C1 segment of cervical spinal cord (tissue), 14 donors: Measurements from ENCODE around the gene IFNA13.

ENCODE experiments used
- DNase-seq, 14 donors: peaks; one replicate each; lab custom pipeline; 2025; lab: John Stamatoyannopoulos, UW

Gene IFNA13

DNA sequence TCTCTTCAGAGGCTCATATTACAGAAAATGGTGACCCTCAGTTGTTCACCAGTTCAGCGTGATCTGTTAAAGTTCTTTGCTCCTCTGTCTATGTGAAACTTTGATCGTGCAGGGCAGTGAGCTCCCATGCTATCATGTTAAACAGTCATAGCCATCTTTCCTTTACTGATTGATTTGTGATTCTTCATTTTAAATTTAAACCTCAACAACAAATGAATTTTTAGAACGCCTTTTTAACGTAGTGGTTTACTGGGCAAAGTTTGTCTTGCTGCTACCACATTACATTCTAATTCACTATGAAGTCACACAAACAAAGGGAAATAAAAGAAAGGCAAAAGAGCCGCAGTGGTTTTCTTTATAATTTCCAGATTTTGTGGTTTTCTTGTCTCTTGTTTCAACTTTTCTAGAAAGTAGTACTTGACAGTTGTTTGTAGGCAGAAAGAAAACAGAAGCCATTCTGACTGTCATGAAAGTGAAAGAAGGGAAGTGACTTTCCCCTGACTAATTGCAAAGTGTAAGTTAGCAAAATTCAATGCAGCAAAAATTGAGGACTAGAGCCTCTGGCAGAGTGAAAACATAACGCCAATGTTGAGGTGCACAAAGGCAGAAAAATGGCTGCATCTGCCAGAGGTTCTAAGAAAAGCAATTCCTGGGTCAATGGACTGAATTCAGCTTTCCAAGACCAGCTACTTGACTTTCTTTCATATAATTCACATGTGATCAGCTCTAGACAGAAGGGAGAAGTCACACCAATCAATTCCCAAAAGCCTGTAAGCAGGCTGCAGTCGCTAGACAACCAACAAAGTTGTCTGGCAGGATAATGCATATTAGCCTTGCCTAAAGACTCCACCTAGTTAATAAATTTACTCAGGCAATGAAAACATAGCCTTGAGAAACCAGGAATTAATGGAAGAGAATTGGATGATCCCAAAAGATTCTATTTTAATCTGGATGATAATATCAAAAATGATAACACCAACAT, 10.1 kb downstream of the IFNA13 start:
- no peak for DNase-seq

DNA sequence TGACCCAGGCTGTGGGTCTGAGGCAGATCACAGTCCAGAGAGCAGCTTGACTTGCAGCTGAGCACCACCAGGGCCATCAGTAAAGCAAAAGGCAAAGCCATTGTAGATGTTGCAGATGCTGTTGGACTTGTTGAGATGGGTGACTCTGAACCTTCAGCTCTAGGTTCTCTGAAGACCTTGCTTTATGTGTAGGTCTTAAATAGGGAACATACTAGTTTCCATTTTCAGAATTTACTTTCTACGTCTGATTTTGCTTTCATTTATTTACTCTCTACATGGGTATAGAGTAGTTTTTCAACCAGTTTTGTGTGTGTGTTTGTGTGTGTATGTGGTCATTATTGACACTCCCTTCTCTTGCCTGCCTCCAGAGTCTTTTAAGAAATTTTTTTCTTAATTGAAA, 17.1 kb downstream of the IFNA13 start, which contains the start of gene IFNA6:
Gene IFNA6, minus strand, starts transcription at position 101 of the 400 bp plus-strand sequence. Its CDS starts 0 bp downstream, at position 101.
- DNase-seq, result no peak

DNA sequence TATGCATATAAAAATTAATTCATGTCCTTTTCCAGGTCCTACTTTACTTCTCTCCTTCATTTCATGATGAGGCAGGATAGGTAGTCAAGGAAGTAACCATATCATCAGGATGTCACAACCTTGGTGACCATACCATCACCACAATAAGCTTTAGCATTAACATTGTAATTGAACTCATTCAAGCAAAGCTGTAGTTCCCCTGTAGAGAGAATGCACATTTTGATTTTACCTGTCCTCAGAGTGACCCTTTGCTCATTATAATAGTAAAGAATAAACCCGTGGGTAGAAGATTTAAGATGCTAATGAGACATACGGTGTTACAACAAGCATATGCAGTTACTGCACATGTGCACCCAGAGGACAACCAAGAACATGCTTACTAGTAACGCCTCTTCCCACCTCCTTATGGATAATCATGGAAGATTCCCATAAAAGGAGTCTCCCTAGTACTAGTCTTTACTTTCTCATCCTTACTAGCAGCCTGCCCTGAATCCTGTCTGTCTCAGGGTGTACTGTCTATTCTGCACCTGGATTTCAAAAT, 19.4 kb downstream of the IFNA13 start:
- no peak for DNase-seq

DNA sequence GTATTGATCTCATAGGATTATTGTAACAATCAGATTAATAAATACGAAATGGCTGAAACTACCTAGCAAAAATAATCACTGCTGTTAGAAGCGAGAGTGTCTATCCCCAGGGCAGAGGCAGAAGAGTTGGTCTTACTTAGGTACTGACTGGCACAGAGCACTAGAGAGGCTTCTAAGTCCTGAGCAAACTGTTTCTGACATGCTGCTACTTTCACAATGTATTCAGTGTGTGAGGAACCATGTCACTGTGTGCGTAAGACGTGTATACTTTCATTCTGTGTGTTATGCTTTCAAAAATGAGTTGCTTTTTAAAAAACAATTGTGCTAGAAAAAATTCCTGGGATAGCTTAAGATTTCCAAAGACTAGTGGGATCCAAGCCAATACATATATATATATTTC, 27.1 kb downstream of the IFNA13 start:
- no peak for DNase-seq

DNA sequence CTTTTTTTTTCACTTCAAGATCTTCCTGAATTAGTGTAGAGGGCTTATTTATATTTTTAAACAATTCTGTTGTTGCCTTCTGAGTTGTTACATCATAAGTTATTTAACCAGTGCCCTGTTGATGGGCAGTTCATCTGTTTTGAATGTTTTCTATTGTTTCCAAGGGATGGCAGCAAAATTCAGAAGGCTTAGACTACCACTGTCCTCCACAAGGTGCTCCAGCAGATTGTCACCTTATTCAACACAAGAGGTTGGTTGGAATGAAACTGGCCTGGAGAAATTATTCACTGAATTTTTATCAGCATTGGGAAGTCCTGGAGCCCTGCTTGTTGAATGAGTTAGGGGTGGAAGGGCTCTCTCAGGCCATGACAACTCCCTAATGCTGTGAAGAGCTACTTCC, 31.4 kb downstream of the IFNA13 start:
- peak in 1 of 14 donors; percentile 40 for DNase-seq

DNA sequence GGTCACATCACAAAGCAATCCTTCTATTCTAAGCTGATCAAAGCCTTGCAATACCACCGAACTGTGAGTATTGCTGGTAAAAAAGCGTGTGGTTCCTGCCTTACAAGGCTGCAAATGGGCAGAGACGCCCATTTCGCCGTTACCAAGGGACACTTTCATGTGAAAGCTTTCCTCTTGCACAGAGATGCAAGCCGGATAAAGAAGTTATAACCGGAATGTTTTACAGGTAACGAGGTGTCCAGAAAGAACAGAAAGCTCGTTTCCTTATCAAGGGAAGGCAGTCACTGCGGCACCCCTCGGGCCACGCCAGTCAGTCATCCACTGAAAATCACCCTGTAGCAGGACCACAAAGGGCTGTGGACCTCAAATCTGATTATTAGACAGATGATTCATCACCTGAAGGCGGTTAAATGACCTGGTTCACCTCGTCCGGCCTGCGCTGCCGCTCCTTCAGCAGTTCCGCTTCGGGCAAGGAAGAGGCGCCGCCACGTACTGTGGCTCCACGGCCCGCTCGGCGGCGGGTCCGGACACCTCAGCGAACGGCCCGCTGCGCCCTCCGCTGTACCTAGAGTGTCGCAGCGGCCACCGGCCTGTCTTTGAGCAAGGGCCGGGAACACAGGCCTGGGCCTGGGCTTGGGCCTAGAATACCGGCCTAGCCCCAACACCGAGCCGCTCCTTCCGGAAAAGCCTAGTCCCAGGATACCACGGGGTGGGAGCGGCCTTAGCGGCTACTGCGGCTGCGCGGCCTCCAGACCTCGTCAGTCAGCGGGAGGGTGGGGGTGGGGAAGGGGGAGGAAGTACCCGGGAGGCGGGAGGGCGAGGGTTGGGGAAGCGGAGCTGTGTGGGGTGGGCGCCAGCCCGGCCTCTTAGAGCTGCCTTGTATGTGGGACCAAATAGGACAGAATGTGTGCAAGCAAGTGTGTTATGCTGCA, 32.9 kb downstream of the IFNA13 start, which contains the start of gene KLHL9:
Gene KLHL9, minus strand, starts transcription at position 704 of the 932 bp plus-strand sequence. Its CDS starts 545 bp downstream, at position 159.
- peak; percentile 55 to 95 (median 89) for DNase-seq

DNA sequence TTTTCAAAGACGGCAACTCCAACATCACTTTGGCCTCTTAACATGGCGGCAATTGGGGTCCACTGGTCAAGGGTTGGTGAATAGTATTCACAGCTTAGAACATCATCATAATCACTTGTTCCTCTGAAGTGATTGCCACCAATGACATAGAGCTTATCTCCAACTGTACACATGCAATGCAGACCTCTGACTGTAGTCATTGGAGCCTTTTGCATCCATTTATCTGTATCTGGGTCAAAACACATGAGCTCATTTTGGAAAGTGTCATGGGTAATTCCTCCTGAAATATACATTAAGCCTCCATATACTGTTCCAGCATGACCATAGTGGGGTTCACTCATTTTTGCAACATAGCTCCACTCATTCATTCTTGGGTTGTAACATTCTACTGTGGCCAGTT, 34.6 kb downstream of the IFNA13 start:
- DNase-seq, result no peak

DNA sequence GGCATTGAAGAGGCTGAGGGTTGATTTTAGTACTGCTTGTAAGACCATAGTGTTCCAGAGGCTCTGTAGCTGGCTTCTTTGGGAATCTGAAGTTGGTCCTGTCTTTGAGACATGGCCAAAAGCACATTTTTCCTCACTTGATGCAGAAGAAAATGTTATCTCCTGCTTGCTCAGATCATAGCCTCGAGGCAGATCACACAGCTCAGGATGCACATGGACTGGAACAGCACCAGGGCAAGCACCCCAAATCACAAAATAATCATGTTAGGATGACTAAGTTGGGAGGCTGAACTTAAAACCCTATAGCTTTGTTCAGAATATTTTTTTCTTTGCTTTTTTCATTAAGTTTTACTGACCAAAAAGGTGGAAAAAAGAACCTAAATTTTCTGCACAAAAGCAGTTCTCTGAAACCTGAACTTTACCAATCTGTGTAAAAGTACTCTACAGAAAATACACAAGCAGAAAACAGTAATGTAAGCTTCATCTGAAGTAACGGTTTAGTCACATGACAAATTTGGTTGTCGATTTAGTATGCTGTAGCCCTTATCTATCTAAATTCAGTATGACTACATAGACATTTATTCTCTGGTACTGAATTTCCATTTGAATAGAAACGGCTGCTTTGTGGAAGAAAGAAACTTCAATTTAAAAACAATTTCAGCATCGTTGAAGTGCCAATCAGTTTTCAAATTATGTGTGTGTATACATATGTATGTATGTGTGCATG, 36.0 kb downstream of the IFNA13 start:
- DNase-seq, result no peak

DNA sequence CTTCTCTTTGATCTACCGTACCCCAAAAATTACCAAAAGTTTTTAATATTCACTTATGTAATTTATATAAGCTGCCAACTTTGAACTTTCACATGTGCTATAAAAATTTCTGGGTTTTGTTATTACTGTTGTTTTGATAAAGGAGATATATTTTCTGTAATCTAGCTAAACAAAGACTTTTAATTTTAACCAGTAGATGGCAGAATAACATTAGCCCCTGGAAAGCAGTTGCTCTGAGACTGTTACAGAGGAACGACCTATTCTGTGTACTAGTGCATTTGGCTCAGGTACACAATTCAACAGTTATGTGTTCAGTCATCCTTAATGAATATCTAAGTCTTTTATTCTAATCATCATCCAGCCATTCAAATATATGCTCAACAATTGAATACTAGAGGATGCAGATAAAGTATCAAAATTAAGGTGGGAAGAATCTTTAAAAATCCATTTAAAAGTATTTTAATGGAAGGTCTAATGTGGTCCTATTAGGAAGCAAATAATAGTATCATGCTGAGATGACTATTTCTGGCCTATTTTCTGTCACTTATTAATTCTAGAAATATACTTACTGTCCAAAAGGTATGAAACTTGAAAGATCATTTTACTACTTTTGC, 41.2 kb downstream of the IFNA13 start:
- DNase-seq, result peak in 1 of 14 donors; percentile 66

DNA sequence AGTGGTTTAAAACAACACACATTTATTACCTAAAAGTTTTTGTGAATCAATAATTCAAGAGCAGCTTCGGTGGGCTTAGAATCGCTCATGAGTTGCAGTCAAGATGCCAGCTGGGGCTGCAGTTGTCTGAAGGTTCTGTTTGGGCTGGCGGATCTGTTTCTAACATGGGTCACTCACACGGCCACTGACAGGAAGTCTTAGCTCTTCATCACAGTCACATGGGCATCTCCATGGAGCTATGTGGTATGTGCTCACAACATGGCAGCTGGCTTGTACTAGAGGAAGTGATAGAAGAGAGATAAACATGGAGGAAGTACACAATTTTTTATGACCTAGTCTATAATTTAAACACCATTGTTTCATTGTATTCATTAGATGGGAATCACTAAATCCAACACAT, 43.8 kb downstream of the IFNA13 start:
- DNase-seq, result no peak

DNA sequence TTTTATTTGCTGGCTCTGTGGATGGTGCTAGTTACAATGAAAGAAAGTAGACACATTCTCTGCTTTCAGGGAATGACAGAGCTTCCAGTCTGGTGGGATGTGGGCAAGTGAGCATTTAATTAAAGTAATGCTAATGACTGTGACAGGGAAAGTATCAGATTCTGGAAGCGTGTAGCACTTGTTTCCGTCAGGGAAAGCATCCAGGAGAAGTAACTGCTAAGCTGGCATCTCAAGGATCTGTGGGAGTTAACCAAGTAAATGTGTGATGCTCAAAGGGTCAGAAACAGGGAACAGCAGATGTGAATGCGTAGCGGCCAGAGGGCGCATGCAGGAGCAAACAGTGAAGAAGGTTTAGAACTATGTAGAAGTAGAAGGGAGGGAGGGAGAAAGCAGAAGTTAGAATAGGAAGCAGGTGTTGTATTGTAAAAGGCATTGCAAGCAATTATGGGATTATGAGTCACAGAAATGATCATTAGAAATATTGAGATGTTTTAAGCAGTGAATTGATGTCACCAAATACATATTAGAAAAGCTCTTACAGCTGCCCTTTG, 44.9 kb downstream of the IFNA13 start:
- no peak for DNase-seq

DNA sequence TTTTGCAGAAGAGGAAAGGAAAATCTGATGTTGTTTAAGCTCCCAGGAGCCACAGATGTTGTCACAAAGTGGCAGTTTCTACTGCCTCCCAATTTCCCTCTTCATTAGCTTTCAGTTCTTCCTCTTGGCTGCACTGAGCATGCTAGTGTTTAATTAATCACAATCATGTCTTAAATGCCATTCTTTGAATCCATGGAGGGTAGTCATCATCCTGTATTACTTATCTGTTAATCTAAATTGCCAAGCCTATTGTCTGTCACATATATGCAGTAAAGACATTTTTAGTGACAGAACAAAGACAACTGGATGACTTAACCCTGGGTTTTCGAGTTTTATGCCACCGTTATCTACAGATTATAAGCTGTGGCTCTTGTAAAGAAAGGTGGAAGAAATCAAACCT, 47.4 kb downstream of the IFNA13 start:
- no peak for DNase-seq

DNA sequence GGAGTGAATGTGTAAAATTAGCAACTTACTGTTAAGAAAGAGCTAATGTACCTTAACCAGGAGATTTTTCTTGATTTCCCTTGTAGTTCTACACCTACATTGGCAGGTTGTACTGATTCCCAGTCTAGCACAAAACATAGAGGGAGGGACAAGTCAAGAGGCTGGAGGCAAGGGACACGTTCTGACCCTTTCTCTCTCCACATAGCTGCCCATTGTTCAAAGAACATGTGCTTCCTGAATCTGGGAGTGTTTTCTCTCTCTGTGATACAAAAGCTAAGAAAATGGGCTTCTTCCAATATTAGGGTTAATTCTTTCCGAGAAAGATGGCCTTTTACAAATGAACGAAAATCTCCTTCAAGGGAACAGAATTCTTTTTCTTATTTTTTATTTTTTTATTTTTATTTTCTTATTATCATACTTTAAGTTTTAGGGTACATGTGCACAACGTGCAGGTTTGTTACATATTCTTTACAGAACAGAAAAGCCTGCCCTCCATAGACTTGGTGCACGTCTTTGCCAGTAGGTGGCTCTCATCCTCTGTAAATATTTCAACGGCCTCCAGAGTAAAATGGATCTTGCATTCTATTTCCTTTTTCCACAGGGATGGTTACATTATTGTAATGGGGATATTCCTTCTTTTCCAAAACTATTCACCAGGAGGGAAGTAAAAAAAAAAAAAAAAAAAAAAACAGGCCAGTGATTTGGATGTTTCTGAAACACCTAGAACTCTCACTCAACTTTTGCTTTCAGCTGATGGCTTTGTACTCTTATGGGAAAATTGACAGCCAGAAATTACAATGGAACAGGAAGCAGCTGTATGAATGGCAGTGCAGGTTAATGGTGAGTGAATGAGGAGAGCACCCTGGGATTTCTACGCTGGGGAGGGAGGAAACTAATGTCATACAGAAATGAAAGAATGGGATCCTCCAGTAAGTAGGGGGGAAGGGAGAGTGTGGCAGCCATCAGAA, 49.6 kb downstream of the IFNA13 start:
- peak in 4 of 14 donors; percentile 5 to 23 (median 12) for DNase-seq
